Epithelial cell of proximal tubule (primary cell): ENCODE data around the gene FAAP20. TPM values are rescaled to one million over a fixed set of nuclear protein-coding genes. Genes with fewer than 3 reads are reported as not detected.
A peak's percentile ranks its signal among the peaks of the same experiment; 100 is the strongest.

Experiments used
- DNase-seq: peaks from one replicate; pipeline ENCODE4 v3.0.0-alpha.2; 2011; ENCODE audit warnings: low read depth
- H3K4me3 ChIP-seq: 2 replicates; pipeline ENCODE4 v1.5.1; 2011; ENCODE audit warnings: low read depth, mild to moderate bottlenecking, low read length
- CTCF ChIP-seq: conservative IDR thresholded peaks from 2 replicates; pipeline ENCODE4 v1.5.1; 2012; ENCODE audit warnings: low read depth, mild to moderate bottlenecking, low read length
- total RNA-seq: library from RNA; depleted of rRNA; stranded (reverse); fragments of >200 nt; gene quantifications from 2 replicates; pipeline ENCODE4 v1.2.3, GENCODE V29; 2015

FAAP20 gene
- total RNA-seq, 1 donor from 2014 or later: 40.0 TPM

DNA sequence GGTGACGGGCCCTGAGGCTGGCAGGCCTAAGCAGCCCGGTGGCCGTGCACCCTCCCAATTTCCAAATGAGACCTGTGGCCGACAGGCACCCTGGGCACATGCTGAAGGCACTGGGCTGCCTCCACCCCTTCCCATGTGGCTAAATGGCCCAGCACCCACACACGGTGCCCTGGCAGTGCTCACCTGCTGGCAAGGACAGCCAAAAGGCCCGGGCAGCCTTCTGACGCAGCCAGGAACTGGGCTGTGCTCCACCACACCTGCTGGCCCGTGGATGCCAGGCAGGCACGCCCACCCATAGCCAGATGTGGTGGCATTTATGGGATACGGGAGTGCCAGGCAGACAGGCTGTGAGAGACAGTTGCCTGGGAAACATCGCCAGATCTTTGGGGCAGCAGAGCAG lies 4.0 kb upstream of the FAAP20 start:
- no peak overlapping the region for H3K4me3 ChIP-seq
- no peak for TF ChIP-seq CTCF
- DNase-seq: no peak

GRCh38 chr1:2197707-2198165 lies 3.2 kb upstream of the FAAP20 start:
- no peak overlapping the region for H3K4me3 ChIP-seq
- no peak for TF ChIP-seq CTCF

GRCh38 chr1:2196901-2197638 lies 2.5 kb upstream of the FAAP20 start:
- no peak overlapping the region for H3K4me3 ChIP-seq
- TF ChIP-seq CTCF: no peak
- no peak for DNase-seq

More at GRCh38 chr1:2197707-2198165, 3.2 kb upstream of the FAAP20 start:
- DNase-seq: no peak

DNA sequence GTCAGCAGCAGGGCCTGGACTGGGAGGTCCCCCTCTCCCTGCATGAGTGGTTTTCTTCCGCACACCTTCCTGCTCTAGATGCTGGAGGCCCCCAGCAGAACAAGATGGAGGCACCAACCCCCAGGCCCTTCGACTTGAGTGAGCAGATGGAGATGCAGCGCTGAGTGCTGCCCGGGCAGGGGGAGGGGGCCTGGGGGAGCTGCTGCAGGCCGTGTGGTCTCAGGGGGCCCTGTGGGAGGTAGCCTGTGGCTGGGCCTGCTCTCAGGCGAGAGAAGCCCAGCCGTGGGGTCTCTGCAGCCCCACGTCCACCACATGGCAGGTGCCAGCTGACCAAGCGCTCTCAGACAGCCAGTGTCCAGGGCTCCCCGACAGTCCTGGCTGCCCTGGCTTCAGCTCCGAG lies 1.2 kb upstream of the FAAP20 start:
- H3K4me3 ChIP-seq: no peak overlapping the region
- no peak for TF ChIP-seq CTCF
- DNase-seq: no peak

- H3K4me3 ChIP-seq: peak overlapping the region; percentile 75
- peak; percentile 89 for TF ChIP-seq CTCF
- no peak for DNase-seq
These were observed 514 bp upstream of the FAAP20 start for GRCh38 chr1:2194898-2195673.

- TF ChIP-seq CTCF: no peak
- no peak for DNase-seq
- H3K4me3 ChIP-seq: peak overlapping the region; percentile 75
These were observed 874 bp downstream of the FAAP20 start for GRCh38 chr1:2193514-2194281.
